HG02678 (cell line): ENCODE results near the gene GRIK3.

Experiments
- ATAC-seq: cut with Tn5 transposase; IDR thresholded peaks from one replicate; pipeline ENCODE4 v1.9.1; 2021; ENCODE audit warnings: mild to moderate bottlenecking, moderate library complexity; ENCODE audit not compliant: unreplicated experiment

GRIK3 gene

GRCh38 chr1:36881541-36881940, 152.8 kb downstream of the GRIK3 start:
- ATAC-seq = no peak

GRCh38 chr1:36881068-36881405, 153.3 kb downstream of the GRIK3 start:
- no peak for ATAC-seq

GRCh38 chr1:36880155-36881067, 153.9 kb downstream of the GRIK3 start:
- no peak for ATAC-seq

GRCh38 chr1:36879613-36880012, 154.7 kb downstream of the GRIK3 start:
- ATAC-seq = no peak

- no peak for ATAC-seq
Observed at GRCh38 chr1:36876990-36877389, 157.3 kb downstream of the GRIK3 start.

GRCh38 chr1:36874271-36875060, 159.8 kb downstream of the GRIK3 start:
- no peak for ATAC-seq

- no peak for ATAC-seq
Observed at GRCh38 chr1:36872858-36873257, 161.5 kb downstream of the GRIK3 start.

GRCh38 chr1:36872126-36872754, 162.1 kb downstream of the GRIK3 start:
- no peak for ATAC-seq

- ATAC-seq = no peak
Observed at GRCh38 chr1:36871146-36871971, 163.0 kb downstream of the GRIK3 start.

GRCh38 chr1:36869826-36870225, 164.5 kb downstream of the GRIK3 start:
- no peak for ATAC-seq

GRCh38 chr1:36869054-36869453, 165.3 kb downstream of the GRIK3 start:
- no peak for ATAC-seq

GRCh38 chr1:36867575-36867974, 166.7 kb downstream of the GRIK3 start:
- no peak for ATAC-seq

- no peak for ATAC-seq
Observed at GRCh38 chr1:36866169-36866814, 168.0 kb downstream of the GRIK3 start.

- no peak for ATAC-seq
Observed at GRCh38 chr1:36865602-36865900, 168.8 kb downstream of the GRIK3 start.

- ATAC-seq = no peak
Observed at GRCh38 chr1:36864823-36865601, 169.3 kb downstream of the GRIK3 start.

GRCh38 chr1:36864182-36864822, 170.0 kb downstream of the GRIK3 start:
- ATAC-seq = no peak

- ATAC-seq = no peak
Observed at GRCh38 chr1:36863500-36863899, 170.8 kb downstream of the GRIK3 start.

- no peak for ATAC-seq
Observed at GRCh38 chr1:36863061-36863460, 171.3 kb downstream of the GRIK3 start.

- ATAC-seq = no peak
Observed at GRCh38 chr1:36861375-36861774, 172.9 kb downstream of the GRIK3 start.
